Cerebellar cortex (tissue), 1 donor: ENCODE data around the gene PCDHGB7.
"Not testable (repeated sequence)": the region's sequence is repeated elsewhere in the genome, so short reads cannot be mapped to it uniquely, and the experiment has no call there.

Source experiments
- DNase-seq: peaks from one replicate; pipeline ENCODE4 v3.0.0-alpha.2; 2015; ENCODE audit warnings: low spot score

PCDHGB7 gene

DNA sequence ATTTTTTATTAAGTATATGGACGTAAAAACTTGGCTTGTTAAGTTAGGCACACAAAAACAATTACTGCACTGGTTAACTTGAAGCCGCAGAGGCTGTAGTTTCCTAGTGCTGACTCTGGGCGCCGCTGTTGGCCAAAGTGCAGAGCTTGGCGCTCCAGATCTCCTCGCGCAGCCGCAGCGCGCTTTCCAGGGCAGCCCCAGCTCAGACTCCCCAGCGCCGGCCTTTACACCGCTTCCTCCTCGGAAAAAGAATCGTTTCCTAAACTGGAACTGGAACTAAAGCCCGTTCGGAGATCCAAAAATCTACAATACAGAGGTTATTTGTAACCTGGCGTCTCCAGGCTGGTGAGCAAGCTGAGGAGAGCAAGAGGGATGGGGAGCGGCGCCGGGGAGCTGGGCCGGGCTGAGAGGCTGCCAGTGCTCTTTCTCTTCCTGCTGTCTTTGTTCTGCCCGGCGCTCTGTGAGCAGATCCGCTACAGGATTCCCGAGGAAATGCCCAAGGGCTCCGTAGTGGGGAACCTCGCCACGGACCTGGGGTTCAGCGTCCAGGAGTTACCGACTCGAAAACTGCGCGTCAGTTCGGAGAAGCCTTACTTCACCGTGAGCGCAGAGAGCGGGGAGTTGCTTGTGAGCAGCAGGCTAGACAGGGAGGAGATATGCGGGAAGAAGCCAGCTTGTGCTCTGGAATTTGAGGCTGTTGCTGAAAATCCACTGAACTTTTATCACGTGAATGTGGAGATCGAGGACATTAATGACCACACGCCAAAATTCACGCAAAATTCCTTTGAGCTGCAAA is 19.5 kb upstream of the PCDHGB7 start, which contains the start of gene PCDHGB5:
PCDHGB5 (plus strand) TSS at position 192 of the 796 bp plus-strand sequence; CDS start at position 373, 181 bp downstream.
- not testable (repeated sequence) for DNase-seq

DNA sequence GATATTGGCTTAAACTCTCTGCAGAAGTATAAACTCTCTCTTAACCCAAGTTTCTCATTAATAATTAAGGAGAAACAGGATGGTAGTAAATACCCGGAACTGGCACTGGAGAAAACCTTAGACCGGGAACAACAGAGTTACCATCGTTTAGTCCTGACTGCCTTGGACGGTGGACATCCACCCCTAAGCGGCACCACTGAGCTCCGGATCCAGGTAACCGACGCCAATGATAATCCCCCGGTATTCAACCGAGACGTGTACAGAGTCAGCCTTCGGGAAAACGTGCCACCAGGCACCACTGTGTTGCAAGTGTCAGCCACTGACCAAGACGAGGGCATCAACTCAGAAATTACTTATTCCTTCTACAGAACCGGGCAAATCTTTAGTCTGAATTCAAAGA is 18.9 kb upstream of the PCDHGB7 start:
- DNase-seq = no peak

DNA sequence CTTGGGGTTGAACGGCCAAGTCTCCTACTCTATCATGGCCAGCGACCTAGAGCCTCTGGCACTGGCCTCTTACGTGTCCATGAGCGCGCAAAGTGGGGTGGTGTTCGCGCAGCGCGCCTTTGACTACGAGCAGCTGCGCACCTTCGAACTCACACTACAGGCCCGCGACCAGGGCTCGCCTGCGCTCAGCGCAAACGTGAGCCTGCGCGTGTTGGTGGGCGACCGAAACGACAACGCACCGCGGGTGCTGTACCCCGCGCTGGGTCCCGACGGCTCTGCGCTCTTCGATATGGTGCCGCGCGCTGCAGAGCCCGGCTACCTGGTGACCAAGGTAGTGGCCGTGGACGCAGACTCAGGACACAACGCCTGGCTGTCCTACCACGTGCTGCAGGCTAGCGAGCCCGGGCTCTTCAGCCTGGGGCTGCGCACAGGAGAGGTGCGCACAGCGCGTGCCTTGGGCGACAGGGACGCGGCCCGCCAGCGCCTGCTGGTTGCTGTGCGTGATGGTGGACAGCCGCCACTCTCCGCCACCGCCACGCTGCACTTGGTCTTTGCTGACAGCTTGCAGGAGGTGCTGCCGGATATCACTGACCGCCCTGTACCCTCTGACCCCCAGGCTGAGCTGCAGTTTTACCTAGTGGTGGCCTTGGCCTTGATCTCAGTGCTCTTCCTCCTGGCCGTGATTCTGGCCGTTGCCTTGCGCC is 17.8 kb upstream of the PCDHGB7 start:
- no peak for DNase-seq

DNA sequence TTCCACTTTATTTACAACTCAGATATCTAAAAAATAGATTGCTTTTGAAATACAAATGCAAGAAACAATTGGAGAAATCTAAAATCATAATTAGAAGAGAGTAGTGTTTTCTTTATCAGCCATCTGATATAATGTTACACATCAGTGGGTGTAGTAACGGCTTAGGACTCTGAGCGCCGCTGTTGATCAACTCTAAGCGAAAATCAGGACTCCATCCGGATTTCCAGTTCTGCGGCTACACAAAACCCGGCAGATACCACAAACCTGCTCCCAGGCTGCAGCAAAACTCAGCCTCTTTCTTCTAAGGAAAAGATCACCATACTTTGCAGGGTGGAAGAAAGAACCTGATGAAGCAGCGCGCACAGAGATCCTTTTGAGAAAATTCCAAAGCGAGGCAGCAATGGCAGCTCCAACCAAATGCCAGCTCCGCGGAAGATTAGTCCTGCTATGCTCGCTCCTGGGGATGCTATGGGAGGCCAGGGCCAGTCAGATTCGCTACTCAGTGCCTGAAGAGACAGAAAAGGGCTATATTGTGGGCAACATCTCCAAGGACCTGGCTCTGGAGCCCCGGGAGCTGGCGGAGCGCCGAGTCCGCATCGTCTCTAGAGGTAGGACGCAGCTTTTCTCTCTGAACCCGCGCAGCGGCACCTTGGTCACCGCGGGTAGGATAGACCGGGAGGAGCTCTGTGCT is 14.8 kb upstream of the PCDHGB7 start, which contains the start of gene PCDHGA9:
PCDHGA9 (plus strand) TSS at position 226 of the 691 bp plus-strand sequence; CDS start at position 401, 175 bp downstream.
- peak; percentile 36 for DNase-seq

DNA sequence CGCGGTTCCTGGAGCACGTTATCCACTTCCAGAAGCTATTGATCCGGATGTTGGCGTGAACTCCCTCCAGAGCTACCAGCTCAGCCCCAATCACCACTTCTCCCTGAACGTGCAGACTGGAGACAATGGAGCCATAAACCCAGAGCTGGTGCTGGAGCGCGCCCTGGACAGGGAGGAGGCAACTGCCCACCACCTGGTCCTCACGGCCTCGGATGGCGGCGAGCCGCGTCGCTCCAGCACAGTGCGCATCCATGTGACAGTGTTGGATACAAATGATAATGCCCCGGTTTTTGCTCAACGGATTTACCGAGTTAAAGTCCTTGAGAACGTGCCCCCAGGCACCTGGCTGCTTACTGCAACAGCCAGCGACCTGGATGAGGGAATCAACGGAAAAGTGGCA is 14.1 kb upstream of the PCDHGB7 start:
- no peak for DNase-seq

DNA sequence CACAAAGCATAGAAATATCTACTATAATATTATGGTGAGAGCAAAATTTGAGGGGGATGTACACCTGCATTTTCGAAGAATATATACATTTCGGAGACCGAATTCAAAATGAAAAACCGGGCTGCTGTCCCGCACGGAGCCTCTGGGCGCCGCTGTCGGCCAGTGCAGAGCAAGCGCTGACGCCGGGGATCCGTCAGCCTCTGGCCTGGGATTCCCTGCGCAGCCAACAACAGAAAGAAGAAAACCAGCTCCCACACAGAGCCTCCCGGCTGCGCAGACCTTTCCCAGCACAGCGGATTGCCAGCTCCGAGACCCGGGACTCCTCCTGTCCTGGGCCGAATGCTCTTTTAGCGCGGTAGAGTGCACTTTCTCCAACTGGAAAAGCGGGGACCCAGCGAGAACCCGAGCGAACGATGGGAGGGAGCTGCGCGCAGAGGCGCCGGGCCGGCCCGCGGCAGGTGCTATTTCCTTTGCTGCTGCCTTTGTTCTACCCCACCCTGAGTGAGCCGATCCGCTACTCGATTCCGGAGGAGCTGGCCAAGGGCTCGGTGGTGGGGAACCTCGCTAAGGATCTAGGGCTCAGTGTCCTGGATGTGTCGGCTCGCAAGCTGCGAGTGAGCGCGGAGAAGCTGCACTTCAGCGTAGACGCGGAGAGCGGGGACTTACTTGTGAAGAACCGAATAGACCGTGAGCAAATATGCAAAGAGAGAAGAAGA is 9.5 kb upstream of the PCDHGB7 start, which contains the start of gene PCDHGB6:
PCDHGB6 (plus strand) TSS at position 232 of the 716 bp plus-strand sequence; CDS start at position 414, 182 bp downstream.
- not testable (repeated sequence) for DNase-seq

DNA sequence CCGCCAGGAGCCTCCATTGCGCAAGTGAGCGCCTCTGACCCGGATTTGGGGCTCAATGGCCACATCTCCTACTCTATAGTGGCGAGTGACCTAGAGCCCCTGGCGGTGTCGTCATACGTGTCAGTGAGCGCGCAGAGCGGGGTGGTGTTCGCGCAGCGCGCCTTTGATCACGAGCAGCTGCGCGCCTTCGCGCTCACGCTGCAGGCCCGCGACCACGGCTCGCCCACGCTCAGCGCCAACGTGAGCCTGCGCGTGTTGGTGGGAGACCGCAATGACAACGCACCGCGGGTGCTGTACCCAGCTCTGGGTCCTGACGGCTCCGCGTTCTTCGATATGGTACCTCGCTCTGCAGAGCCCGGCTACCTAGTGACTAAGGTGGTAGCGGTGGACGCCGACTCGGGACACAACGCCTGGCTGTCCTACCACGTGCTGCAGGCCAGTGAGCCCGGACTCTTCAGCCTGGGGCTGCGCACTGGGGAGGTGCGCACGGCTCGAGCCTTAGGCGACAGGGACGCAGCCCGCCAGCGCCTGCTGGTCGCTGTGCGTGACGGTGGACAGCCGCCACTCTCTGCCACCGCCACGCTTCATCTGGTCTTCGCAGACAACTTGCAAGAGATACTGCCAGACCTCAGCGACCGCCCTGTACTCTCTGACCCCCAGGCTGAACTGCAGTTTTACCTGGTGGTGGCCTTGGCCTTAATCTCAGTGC is 7.7 kb upstream of the PCDHGB7 start:
- no peak for DNase-seq

DNA sequence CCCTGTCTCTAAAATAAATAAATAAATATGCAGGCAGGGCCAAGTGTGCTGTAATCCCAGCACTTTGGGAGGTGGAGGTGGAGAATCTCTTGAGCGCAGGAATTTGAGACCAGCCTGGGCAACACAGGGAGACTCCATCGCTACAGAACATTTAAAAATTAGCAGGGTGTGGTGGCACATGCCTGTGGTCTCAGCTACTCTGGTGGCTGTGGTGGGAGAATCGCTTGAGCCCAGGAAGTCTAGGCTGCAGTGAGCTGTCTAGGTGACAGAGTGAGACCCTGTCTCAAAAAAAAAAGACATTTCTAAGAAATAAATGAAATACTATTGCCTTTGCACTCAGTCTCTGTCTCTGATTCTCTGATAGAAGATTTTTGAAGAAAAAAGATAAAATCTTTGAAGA is 5.9 kb upstream of the PCDHGB7 start:
- no peak for DNase-seq

DNA sequence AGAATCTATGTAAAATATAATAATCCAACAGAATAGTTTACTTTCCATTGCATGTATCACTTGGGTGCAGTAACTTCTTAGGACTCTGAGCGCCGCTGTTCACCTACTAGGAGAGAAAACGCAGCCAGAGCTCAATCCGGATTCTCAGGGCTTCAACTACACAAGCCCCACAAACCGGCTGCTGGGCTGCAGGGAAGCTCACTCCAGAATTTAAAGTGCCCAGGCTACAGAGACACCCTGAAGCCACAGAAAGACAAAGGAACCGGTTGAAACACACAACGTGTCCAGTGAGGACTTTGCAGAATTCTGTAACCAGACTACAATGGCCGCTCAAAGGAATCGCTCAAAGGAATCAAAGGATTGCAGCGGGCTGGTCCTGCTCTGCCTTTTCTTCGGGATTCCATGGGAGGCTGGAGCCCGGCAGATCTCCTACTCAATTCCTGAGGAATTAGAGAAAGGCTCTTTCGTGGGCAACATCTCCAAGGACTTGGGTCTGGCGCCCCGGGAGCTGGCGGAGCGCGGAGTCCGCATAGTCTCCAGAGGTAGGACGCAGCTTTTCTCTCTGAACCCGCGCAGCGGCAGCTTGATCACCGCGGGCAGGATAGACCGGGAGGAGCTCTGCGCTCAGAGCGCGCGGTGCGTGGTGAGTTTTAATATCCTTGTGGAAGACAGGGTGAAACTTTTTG is 4.5 kb upstream of the PCDHGB7 start, which contains the start of gene PCDHGA10:
PCDHGA10 (plus strand) TSS at position 134 of the 686 bp plus-strand sequence; CDS start at position 323, 189 bp downstream.
- peak; percentile 45 for DNase-seq

DNA sequence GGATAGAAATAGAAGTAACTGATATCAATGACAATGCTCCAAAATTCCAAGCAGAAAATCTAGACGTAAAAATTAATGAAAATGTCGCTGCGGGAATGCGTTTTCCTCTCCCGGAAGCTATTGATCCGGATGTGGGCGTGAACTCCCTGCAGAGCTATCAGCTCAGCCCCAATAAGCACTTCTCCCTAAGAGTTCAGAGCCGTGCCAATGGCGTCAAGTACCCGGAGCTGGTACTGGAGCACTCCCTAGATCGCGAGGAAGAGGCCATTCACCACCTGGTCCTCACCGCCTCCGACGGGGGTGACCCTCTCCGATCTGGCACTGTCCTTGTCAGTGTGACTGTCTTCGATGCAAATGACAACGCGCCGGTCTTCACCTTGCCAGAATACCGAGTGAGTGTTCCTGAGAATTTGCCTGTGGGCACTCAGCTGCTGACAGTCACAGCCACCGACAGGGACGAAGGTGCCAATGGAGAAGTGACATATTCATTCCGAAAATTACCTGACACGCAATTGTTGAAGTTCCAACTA is 3.9 kb upstream of the PCDHGB7 start:
- DNase-seq = no peak

DNA sequence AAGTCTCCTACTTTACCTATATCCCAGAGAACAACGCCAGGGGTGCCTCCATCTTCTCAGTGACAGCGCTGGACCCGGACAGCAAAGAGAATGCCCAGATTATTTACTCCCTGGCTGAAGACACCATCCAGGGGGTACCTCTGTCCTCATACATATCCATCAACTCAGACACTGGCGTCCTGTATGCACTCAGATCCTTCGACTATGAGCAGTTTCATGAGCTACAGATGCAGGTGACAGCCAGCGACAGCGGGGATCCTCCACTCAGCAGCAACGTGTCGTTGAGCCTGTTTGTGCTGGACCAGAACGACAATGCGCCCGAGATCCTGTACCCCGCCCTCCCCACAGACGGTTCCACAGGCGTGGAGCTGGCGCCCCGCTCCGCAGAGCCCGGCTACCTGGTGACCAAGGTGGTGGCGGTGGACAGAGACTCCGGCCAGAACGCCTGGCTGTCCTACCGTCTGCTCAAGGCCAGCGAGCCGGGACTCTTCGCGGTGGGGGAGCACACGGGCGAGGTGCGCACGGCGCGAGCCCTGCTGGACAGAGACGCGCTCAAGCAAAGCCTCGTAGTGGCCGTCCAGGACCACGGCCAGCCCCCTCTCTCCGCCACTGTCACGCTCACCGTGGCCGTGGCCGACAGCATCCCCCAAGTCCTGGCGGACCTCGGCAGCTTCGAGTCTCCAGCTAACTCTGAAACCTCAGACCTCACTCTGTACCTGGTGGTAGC is 2.8 kb upstream of the PCDHGB7 start:
- not testable (repeated sequence) for DNase-seq

DNA sequence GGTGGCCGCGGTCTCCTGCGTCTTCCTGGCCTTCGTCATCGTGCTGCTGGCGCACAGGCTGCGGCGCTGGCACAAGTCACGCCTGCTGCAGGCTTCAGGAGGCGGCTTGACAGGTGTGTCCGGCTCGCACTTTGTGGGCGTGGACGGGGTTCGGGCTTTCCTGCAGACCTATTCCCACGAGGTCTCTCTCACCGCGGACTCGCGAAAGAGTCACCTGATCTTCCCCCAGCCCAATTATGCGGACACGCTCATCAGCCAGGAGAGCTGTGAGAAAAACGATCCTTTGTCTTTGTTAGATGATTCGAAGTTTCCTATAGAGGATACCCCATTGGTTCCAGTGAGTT is 2.2 kb upstream of the PCDHGB7 start:
- DNase-seq = not testable (repeated sequence)

DNA sequence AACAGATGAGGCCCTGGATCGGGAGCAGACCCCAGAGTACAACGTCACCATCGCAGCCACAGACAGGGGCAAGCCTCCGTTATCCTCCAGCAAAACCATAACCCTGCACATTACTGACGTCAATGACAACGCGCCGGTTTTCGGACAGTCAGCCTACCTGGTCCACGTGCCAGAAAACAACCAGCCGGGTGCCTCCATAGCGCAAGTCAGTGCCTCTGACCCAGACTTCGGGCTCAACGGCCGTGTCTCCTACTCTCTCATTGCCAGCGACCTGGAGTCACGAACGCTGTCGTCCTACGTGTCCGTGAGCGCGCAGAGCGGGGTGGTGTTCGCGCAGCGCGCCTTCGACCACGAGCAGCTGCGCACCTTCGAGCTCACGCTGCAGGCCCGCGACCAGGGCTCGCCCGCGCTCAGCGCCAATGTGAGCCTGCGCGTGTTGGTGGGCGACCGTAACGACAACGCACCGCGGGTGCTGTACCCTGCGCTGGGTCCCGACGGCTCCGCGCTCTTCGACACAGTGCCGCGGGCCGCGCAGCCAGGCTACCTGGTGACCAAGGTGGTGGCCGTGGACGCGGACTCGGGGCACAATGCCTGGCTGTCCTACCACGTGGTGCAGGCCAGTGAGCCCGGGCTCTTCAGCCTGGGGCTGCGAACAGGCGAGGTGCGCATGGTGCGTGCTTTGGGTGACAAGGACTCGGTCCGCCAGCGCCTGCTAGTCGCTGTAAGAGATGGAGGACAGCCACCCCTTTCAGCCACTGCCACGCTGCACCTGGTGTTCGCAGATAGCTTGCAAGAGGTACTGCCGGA is 1.8 kb downstream of the PCDHGB7 start:
- DNase-seq = no peak

DNA sequence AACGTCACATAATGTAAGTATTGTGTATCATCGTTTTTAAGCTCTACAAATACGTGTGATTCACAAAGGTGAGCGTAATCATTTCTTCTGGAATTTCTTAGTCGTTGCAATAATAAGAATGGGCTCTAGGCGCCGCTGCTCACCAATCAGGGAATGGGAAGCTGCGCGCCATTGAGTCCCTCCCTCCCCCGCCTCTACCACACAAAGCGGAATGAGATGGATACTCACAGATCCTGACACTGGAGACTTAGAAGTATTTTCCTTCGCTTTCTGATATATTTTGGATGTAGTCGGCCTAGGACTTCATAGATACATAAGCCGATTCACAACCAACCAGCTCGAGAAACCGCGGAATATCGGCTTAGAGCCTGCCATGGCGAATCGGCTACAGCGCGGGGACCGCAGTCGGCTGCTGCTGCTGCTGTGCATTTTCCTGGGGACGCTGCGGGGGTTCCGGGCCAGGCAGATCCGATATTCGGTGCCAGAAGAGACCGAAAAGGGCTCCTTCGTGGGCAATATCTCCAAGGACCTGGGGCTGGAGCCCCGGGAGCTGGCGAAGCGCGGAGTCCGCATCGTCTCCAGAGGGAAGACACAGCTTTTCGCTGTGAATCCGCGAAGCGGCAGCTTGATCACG is 3.5 kb downstream of the PCDHGB7 start, which contains the start of gene PCDHGA11:
PCDHGA11 (plus strand) TSS at position 197 of the 634 bp plus-strand sequence; CDS start at position 374, 177 bp downstream.
- DNase-seq = no peak

DNA sequence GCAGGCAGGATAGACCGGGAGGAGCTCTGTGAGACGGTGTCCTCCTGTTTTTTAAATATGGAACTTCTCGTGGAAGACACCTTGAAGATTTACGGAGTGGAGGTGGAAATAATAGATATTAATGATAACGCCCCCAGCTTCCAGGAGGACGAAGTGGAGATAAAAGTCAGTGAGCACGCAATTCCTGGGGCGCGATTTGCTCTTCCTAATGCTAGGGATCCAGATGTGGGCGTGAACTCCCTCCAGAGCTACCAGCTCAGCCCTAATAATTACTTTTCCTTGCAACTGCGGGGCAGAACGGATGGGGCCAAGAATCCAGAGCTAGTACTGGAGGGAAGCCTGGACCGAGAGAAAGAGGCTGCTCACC is 4.0 kb downstream of the PCDHGB7 start:
- DNase-seq = no peak

DNA sequence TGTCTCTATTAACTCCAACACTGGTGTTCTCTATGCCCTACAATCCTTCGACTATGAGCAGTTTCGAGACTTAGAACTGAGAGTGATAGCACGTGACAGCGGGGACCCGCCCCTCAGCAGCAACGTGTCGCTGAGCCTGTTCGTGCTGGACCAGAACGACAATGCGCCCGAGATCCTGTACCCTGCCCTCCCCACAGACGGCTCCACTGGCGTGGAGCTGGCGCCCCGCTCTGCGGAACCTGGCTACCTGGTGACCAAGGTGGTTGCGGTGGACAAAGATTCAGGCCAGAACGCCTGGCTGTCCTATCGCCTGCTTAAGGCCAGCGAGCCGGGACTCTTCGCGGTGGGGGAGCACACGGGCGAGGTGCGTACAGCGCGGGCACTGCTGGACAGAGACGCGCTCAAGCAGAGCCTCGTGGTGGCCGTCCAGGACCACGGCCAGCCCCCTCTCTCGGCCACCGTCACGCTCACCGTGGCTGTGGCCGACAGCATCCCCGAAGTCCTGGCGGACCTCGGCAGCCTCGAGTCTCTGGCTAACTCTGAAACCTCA is 5.3 kb downstream of the PCDHGB7 start:
- DNase-seq = no peak

DNA sequence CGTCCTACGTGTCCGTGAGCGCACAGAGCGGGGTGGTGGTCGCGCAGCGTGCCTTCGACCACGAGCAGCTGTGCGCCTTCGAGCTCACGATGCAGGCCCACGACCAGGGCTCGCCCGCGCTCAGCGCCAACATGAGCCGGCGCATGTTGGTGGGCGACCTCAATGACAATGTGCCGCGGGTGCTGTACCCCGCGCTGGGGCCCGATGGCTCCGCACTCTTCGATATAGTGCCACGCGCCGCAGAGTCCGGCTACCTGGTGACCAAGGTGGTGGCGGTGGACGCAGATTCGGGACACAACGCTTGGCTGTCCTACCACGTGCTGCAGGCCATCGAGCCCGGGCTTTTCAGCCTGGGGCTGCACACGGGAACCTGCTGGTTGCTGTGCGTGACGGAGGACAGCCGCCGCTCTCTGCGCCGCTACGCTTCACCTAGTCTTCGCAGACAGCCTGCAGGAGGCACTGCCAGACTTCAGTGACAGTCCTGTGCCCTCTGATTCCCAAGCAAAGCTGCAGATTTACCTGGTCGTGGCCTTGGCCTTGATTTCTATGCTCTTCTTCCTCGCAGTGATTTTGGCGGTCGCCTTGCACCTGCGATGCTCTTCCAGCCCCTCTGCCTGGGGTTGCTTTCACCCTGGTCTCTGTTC is 10.4 kb downstream of the PCDHGB7 start:
- DNase-seq = no peak
